ENCODE measurements around the gene ZNF438. TPM values are rescaled to one million over a fixed set of nuclear protein-coding genes. Genes with fewer than 3 reads are reported as not detected.
A peak's percentile ranks its signal among the peaks of the same experiment; 100 is the strongest.
"Not testable (repeated sequence)": the region's sequence is repeated elsewhere in the genome, so short reads cannot be mapped to it uniquely, and the experiment has no call there.

The ZNF438 gene
- total RNA-seq, 2 donors from 2014 or later, result 2.6 to 2.9 TPM

GRCh38 chr10:31063841-31064240 is 32.2 kb upstream of the ZNF438 start:
- no peaks in the 10 kb centered on the region for H3K9me3 ChIP-seq
- H3K36me3 ChIP-seq (replicated peaks in 1 of 2; ENCODE audit: insufficient read depth in 1 of 2, low read depth in 2 of 2), result no peaks in the 10 kb centered on the region
- intact Hi-C loops (cut with DNase I), result no loop called here
- ATAC-seq, result no peak
- 54 to 55% methylated on average over 6 of the region's 6 CpGs for WGBS, 2 donors
- H3K4me1 ChIP-seq, result no peaks in the 10 kb centered on the region
- no peak for DNase-seq
- H3K27me3 ChIP-seq, result no peaks in the 10 kb centered on the region
- TF ChIP-seq CTCF (IDR thresholded peaks at IDR 0.05), result no peak
- no peak for TF ChIP-seq POLR2A (IDR thresholded peaks at IDR 0.05)
- peak overlapping the region in 1 of 4 donors; percentile 9 for H3K27ac ChIP-seq
- H3K4me3 ChIP-seq, result no peak overlapping the region

GRCh38 chr10:31062856-31063255 is 31.2 kb upstream of the ZNF438 start:
- ATAC-seq, result no peak
- intact Hi-C loops (cut with DNase I), result no loop called here
- 34 to 35% methylated on average over 6 of the region's 6 CpGs for WGBS, 2 donors

GRCh38 chr10:31061941-31062340 is 30.3 kb upstream of the ZNF438 start:
- H3K36me3 ChIP-seq (replicated peaks in 1 of 2; ENCODE audit: insufficient read depth in 1 of 2, low read depth in 2 of 2), result no peaks in the 10 kb centered on the region
- TF ChIP-seq POLR2A (IDR thresholded peaks at IDR 0.05), result no peak
- TF ChIP-seq CTCF (IDR thresholded peaks at IDR 0.05), result no peak
- intact Hi-C loops (cut with DNase I), result no loop called here
- H3K4me1 ChIP-seq, result no peaks in the 10 kb centered on the region
- H3K9me3 ChIP-seq, result no peaks in the 10 kb centered on the region
- H3K4me3 ChIP-seq, result no peak overlapping the region
- DNase-seq, result no peak
- H3K27ac ChIP-seq, result no peak overlapping the region
- no peaks in the 10 kb centered on the region for H3K27me3 ChIP-seq
- no peak for ATAC-seq
- 86 to 87% methylated on average over 9 of the region's 9 CpGs for WGBS, 2 donors

More at GRCh38 chr10:31062856-31063255, 31.2 kb upstream of the ZNF438 start:
- H3K4me3 ChIP-seq, result no peak overlapping the region
- no peak for DNase-seq
- no peaks in the 10 kb centered on the region for H3K9me3 ChIP-seq
- no peak overlapping the region for H3K27ac ChIP-seq
- H3K36me3 ChIP-seq (replicated peaks in 1 of 2; ENCODE audit: insufficient read depth in 1 of 2, low read depth in 2 of 2), result no peaks in the 10 kb centered on the region
- H3K27me3 ChIP-seq, result no peaks in the 10 kb centered on the region
- TF ChIP-seq CTCF (IDR thresholded peaks at IDR 0.05) (no peak), POLR2A (IDR thresholded peaks at IDR 0.05) (no peak)
- H3K4me1 ChIP-seq, result no peaks in the 10 kb centered on the region

GRCh38 chr10:31058795-31059703 is 27.4 kb upstream of the ZNF438 start:
- H3K27ac ChIP-seq, result no peak overlapping the region
- intact Hi-C loops (cut with DNase I), result no loop called here
- H3K4me3 ChIP-seq, result no peak overlapping the region
- ATAC-seq (no peak), DNase-seq (no peak)
- 57 to 58% methylated on average over 2 of the region's 2 CpGs for WGBS, 2 donors
- TF ChIP-seq CTCF (IDR thresholded peaks at IDR 0.05), result no peak
- no peak for TF ChIP-seq POLR2A (IDR thresholded peaks at IDR 0.05)
- no peaks in the 10 kb centered on the region for H3K27me3 ChIP-seq
- H3K9me3 ChIP-seq, result no peaks in the 10 kb centered on the region
- H3K4me1 ChIP-seq, result no peaks in the 10 kb centered on the region
- H3K36me3 ChIP-seq (replicated peaks in 1 of 2; ENCODE audit: insufficient read depth in 1 of 2, low read depth in 2 of 2), result no peaks in the 10 kb centered on the region

- intact Hi-C loops (cut with DNase I); H3K9me3 ChIP-seq; H3K4me3 ChIP-seq; H3K27ac ChIP-seq; H3K27me3 ChIP-seq; DNase-seq; H3K36me3 ChIP-seq (replicated peaks in 1 of 2; ENCODE audit: insufficient read depth in 1 of 2, low read depth in 2 of 2); ATAC-seq; H3K4me1 ChIP-seq: not testable (repeated sequence)
- WGBS, 2 donors, result 57 to 71% methylated on average over 8 of the region's 8 CpGs
These were observed 25.0 kb upstream of the ZNF438 start for GRCh38 chr10:31056678-31057077.
